IMR-90 (cell line): ENCODE measurements around the gene ASTN2. TPM values are rescaled to one million over a fixed set of nuclear protein-coding genes. Genes with fewer than 3 reads are reported as not detected.

Experiments used
- ATAC-seq: fragments of 200-7000 bp; cut with Tn5 transposase; 2 replicates; pipeline ENCODE4 v1.9.1; 2020; ENCODE audit warnings: low read depth, mild to moderate bottlenecking, moderate library complexity
- BruUV-seq: library from RNA; stranded (reverse); fragments of 400-500 nt; replicated peaks from 2 replicates; lab custom pipeline; 2021; lab: Mats Ljungman, UMichigan
- CTCF ChIA-PET: fragments of 300-600 bp; formaldehyde crosslinking; extraction: SDS; loops from one replicate; lab custom pipeline; 2021; ENCODE audit warnings: antibody characterized with exemption; lab: Yijun Ruan, JAX
- POLR2A ChIA-PET: fragments of 300-600 bp; sonication (Branson Sonifier 250); formaldehyde crosslinking; loops from one replicate; lab custom pipeline; 2022; ENCODE audit warnings: antibody characterized with exemption; ENCODE audit not compliant: unreplicated experiment; lab: Charles Lee
- DNase-seq: peaks from one replicate; pipeline ENCODE4 v3.0.0; 2013
- H2AFZ ChIP-seq: replicated peaks from 2 replicates; pipeline ENCODE3; 2013; ENCODE audit warnings: low read length, mild to moderate bottlenecking; ENCODE audit not compliant: poor library complexity
- H2AK5ac ChIP-seq: 2 replicates; pipeline ENCODE4 v1.6.1; 2013; ENCODE audit warnings: low read depth, low read length, inconsistent platforms
- H2AK9ac ChIP-seq: replicated peaks from 2 replicates; pipeline ENCODE3; 2013; ENCODE audit warnings: mild to moderate bottlenecking, low read depth, low read length, moderate library complexity; ENCODE audit not compliant: poor library complexity
- H2BK120ac ChIP-seq: 2 replicates; pipeline ENCODE4 v1.6.1; 2013; ENCODE audit warnings: low read depth, low read length, inconsistent platforms
- H2BK15ac ChIP-seq: 3 replicates; pipeline ENCODE4 v1.6.1; 2013; ENCODE audit warnings: low read depth, low read length, inconsistent platforms
- H2BK20ac ChIP-seq: 2 replicates; pipeline ENCODE4 v1.6.1; 2013; ENCODE audit warnings: low read depth, mild to moderate bottlenecking, inconsistent platforms, low read length, moderate library complexity
- H2BK5ac ChIP-seq: 2 replicates; pipeline ENCODE4 v1.6.1; 2013; ENCODE audit warnings: mild to moderate bottlenecking, low read depth, low read length, inconsistent platforms; ENCODE audit not compliant: poor library complexity, severe bottlenecking
- H3K14ac ChIP-seq: replicated peaks from 2 replicates; pipeline ENCODE4 v1.6.1; 2013; ENCODE audit warnings: low read depth, low read length, inconsistent platforms
- H3K18ac ChIP-seq: 2 replicates; pipeline ENCODE4 v1.6.1; 2013; ENCODE audit warnings: low read depth, low read length, control low read depth
- H3K23ac ChIP-seq: 2 replicates; pipeline ENCODE4 v1.6.1; 2013; ENCODE audit warnings: low read depth, low read length, inconsistent platforms
- H3K27ac ChIP-seq: 2 replicates; pipeline ENCODE4 v1.5.1; 2013; ENCODE audit warnings: mild to moderate bottlenecking, control low read depth, low read length; ENCODE audit not compliant: insufficient read depth
- H3K27me3 ChIP-seq: 2 replicates; pipeline ENCODE4 v1.6.1; 2013; ENCODE audit warnings: low read length; ENCODE audit not compliant: control insufficient read depth, insufficient read depth
- H3K36me3 ChIP-seq: 2 replicates; pipeline ENCODE4 v1.6.1; 2013; ENCODE audit warnings: low read length, mixed read lengths; ENCODE audit not compliant: control insufficient read depth, insufficient read depth
- H3K4ac ChIP-seq: 2 replicates; pipeline ENCODE4 v1.6.1; 2013; ENCODE audit warnings: low read depth, low read length, inconsistent platforms
- H3K4me1 ChIP-seq: 2 replicates; pipeline ENCODE4 v1.6.1; 2013; ENCODE audit warnings: low read length, mixed read lengths; ENCODE audit not compliant: control insufficient read depth, insufficient read depth
- H3K4me2 ChIP-seq: 2 replicates; pipeline ENCODE4 v1.6.1; 2013; ENCODE audit warnings: low read depth, mild to moderate bottlenecking, control low read depth, low read length, moderate library complexity
- H3K4me3 ChIP-seq: 2 replicates; pipeline ENCODE4 v1.5.1; 2013; ENCODE audit warnings: low read depth, mild to moderate bottlenecking, control low read depth, low read length, moderate library complexity; ENCODE audit not compliant: insufficient read depth
- H3K56ac ChIP-seq: 2 replicates; pipeline ENCODE4 v1.6.1; 2013; ENCODE audit warnings: low read length, inconsistent platforms; ENCODE audit not compliant: insufficient read depth; ENCODE audit errors: extremely low read depth
- H3K79me1 ChIP-seq, 2 experiments: 2 replicates each; pipeline ENCODE4 v1.6.1; 2013; ENCODE audit warnings: low read length in 2 of 2, inconsistent platforms in 1 of 2, low read depth in 1 of 2
- H3K9ac ChIP-seq: 2 replicates; pipeline ENCODE4 v1.6.1; 2013; ENCODE audit warnings: low read depth, low read length, control low read depth
- H3K9me1 ChIP-seq: 2 replicates; pipeline ENCODE4 v1.6.1; 2013; ENCODE audit warnings: low read length, inconsistent platforms; ENCODE audit not compliant: insufficient read depth
- H3K9me3 ChIP-seq: 2 replicates; pipeline ENCODE4 v1.6.1; 2013; ENCODE audit warnings: low read length; ENCODE audit not compliant: control insufficient read depth, insufficient read depth
- H4K20me1 ChIP-seq: 2 replicates; pipeline ENCODE4 v1.6.1; 2013; ENCODE audit warnings: low read length, inconsistent platforms; ENCODE audit not compliant: insufficient read depth
- H4K5ac ChIP-seq: 2 replicates; pipeline ENCODE4 v1.6.1; 2013; ENCODE audit warnings: mild to moderate bottlenecking, low read depth, low read length, control low read depth
- H4K8ac ChIP-seq, 2 experiments: 2 replicates each; pipeline ENCODE4 v1.6.1; 2013; ENCODE audit warnings: low read depth in 2 of 2, low read length in 2 of 2, control low read depth in 1 of 2, inconsistent platforms in 1 of 2
- H4K91ac ChIP-seq: 2 replicates; pipeline ENCODE4 v1.6.1; 2013; ENCODE audit warnings: low read depth, low read length, inconsistent platforms; ENCODE audit not compliant: insufficient read depth
- BHLHE40 ChIP-seq: fragments of 150-350 bp; IDR thresholded peaks from 2 replicates; pipeline ENCODE4 v1.6.1; 2016; ENCODE audit warnings: mild to moderate bottlenecking, low read depth, low read length
- CEBPB ChIP-seq: IDR thresholded peaks from 2 replicates; pipeline ENCODE4 v1.6.1; 2012; ENCODE audit warnings: low read depth, low read length, improper control_type of control experiment
- CHD1 ChIP-seq: IDR thresholded peaks from 2 replicates; pipeline ENCODE4 v1.6.1; 2012; ENCODE audit warnings: low read depth, low read length, improper control_type of control experiment
- CTCF ChIP-seq: conservative IDR thresholded peaks from 2 replicates; pipeline ENCODE4 v1.5.1; 2012; ENCODE audit warnings: mild to moderate bottlenecking, low read depth, low read length, improper control_type of control experiment
- ELK1 ChIP-seq: fragments of 150-350 bp; IDR thresholded peaks from 2 replicates; pipeline ENCODE4 v1.6.1; 2016; ENCODE audit warnings: low read depth, mild to moderate bottlenecking, low read length, moderate library complexity, borderline replicate concordance
- FOS ChIP-seq: fragments of 150-350 bp; IDR thresholded peaks from 2 replicates; pipeline ENCODE4 v1.6.1; 2016; ENCODE audit warnings: low read depth, low read length
- MAFK ChIP-seq: IDR thresholded peaks from 2 replicates; pipeline ENCODE4 v1.6.1; 2012; ENCODE audit warnings: low read depth, low read length, improper control_type of control experiment
- MAZ ChIP-seq: IDR thresholded peaks from 2 replicates; pipeline ENCODE4 v1.6.1; 2012; ENCODE audit warnings: low read depth, mild to moderate bottlenecking, low read length, improper control_type of control experiment, moderate library complexity, borderline replicate concordance
- MXI1 ChIP-seq: IDR thresholded peaks from 2 replicates; pipeline ENCODE4 v1.6.1; 2012; ENCODE audit warnings: low read depth, mild to moderate bottlenecking, low read length, moderate library complexity, borderline replicate concordance
- NFE2L2 ChIP-seq: fragments of 150-350 bp; IDR thresholded peaks from 2 replicates; pipeline ENCODE4 v1.6.1; 2016; ENCODE audit warnings: low read depth, mild to moderate bottlenecking, low read length
- POLR2A ChIP-seq: IDR thresholded peaks from 2 replicates; pipeline ENCODE4 v1.6.1; 2012; ENCODE audit warnings: mild to moderate bottlenecking, low read depth, low read length
- RAD21 ChIP-seq: IDR thresholded peaks from 2 replicates; pipeline ENCODE4 v1.6.1; 2012; ENCODE audit warnings: low read length, improper control_type of control experiment
- RCOR1 ChIP-seq: IDR thresholded peaks from 2 replicates; pipeline ENCODE4 v1.6.1; 2012; ENCODE audit warnings: mild to moderate bottlenecking, low read length, improper control_type of control experiment; ENCODE audit not compliant: insufficient replicate concordance
- RFX5 ChIP-seq: IDR thresholded peaks from 2 replicates; pipeline ENCODE4 v1.8.0; 2012; ENCODE audit warnings: low read depth, mild to moderate bottlenecking, low read length, moderate library complexity
- SMC3 ChIP-seq: fragments of 150-350 bp; IDR thresholded peaks from 2 replicates; pipeline ENCODE4 v1.6.1; 2016; ENCODE audit warnings: low read depth, mild to moderate bottlenecking, antibody characterized with exemption, low read length, moderate library complexity
- USF2 ChIP-seq: fragments of 150-350 bp; IDR thresholded peaks from 2 replicates; pipeline ENCODE4 v1.6.1; 2017; ENCODE audit warnings: mild to moderate bottlenecking, antibody characterized with exemption, low read length, low read depth
- WGBS, 2 experiments: methylation state at CpG; one replicate each; pipeline versions ENCODE4 v1.1.5 to v1.1.7; 2013; ENCODE audit warnings: missing lambda C conversion rate in 2 of 2; ENCODE audit not compliant: insufficient read length in 1 of 2; ENCODE audit errors: extremely low coverage in 2 of 2; 5-methylcytosine and 5-hydroxymethylcytosine counted together
- dilution Hi-C: fragments of 300-500 bp; cut with HindIII; formaldehyde crosslinking; loops from one replicate; pipeline ENCODE4 v1.14.3; 2018; ENCODE audit warnings: low sequenced_read_pairs; ENCODE audit not compliant: unreplicated experiment
- in situ Hi-C: fragments of 300-500 bp; cut with MboI; formaldehyde crosslinking; loops from 3 replicates; pipeline ENCODE4 v1.14.3; 2019; ENCODE audit warnings: low sequenced_read_pairs, inconsistent platforms, mixed read lengths
- intact Hi-C: fragments of 100-400 bp; cut with micrococcal nuclease; formaldehyde crosslinking; loops from 2 replicates; pipeline ENCODE4 v1.10.0; 2022
- polyA plus RNA-seq, 3 experiments: library from polyadenylated mRNA; depleted of rRNA; stranded (reverse); fragments of >200 nt; gene quantifications; 2 replicates each; pipeline ENCODE4 v1.2.3, GENCODE V29; 2012; ENCODE audit warnings: low replicate concordance in 1 of 3
- total RNA-seq: library from RNA; depleted of rRNA; stranded (reverse); fragments of >200 nt; gene quantifications from 2 replicates; pipeline ENCODE4 v1.2.3, GENCODE V29; 2012

Gene ASTN2
- total and polyA plus RNA-seq, 2 of the 4 experiments (the other 2 are of a cell fraction) = 3.8 to 6.8 TPM

GRCh38 chr9:117101008-117101407, 313.8 kb downstream of the ASTN2 start:
- no peaks in the 10 kb centered on the region for H3K27me3 ChIP-seq
- no peak overlapping the region for H2AK9ac ChIP-seq
- no peak overlapping the region for H2BK5ac ChIP-seq
- H2BK120ac ChIP-seq = no peak overlapping the region
- H3K4me3 ChIP-seq = no peak overlapping the region
- H3K4ac ChIP-seq = no peak overlapping the region
- no peak overlapping the region for H3K56ac ChIP-seq
- intact Hi-C loops = no loop called here
- H2BK20ac ChIP-seq = no peak overlapping the region
- POLR2A ChIA-PET = no interaction called here
- no peak overlapping the region for H3K27ac ChIP-seq
- in situ Hi-C loops = no loop called here
- no peaks in the 10 kb centered on the region for H3K79me1 ChIP-seq
- H3K4me1 ChIP-seq = 0 out of 2 replicates have a peak, but pooled peaks cover 1% of the 10 kb centered on the region
- H3K23ac ChIP-seq = no peak overlapping the region
- CTCF ChIA-PET = no interaction called here
- DNase-seq (no peak), ATAC-seq (no peak)
- no peak overlapping the region for H2AK5ac ChIP-seq
- no peak overlapping the region for H4K8ac ChIP-seq
- H3K36me3 ChIP-seq = no peaks in the 10 kb centered on the region
- dilution Hi-C loops = no loop called here
- no peak overlapping the region for H2BK15ac ChIP-seq
- no peaks in the 10 kb centered on the region for H4K20me1 ChIP-seq
- no peak overlapping the region for H3K4me2 ChIP-seq
- TF ChIP-seq MAFK (no peak), RAD21 (no peak), CEBPB (no peak), USF2 (no peak), RFX5 (no peak), BHLHE40 (no peak), CTCF (no peak), RCOR1 (no peak), FOS (no peak), ELK1 (no peak), CHD1 (no peak), SMC3 (no peak), MXI1 (no peak), POLR2A (no peak), NFE2L2 (no peak), MAZ (no peak)
- H2AFZ ChIP-seq = no peak overlapping the region
- no TSS peak for BruUV-seq
- H3K14ac ChIP-seq = no peak overlapping the region
- no peak overlapping the region for H4K91ac ChIP-seq
- no CpG with 5 or more reads among the region's 1 CpG for WGBS, 2 experiments
- H3K18ac ChIP-seq = no peak overlapping the region
- no peaks in the 10 kb centered on the region for H3K9me1 ChIP-seq
- H3K9me3 ChIP-seq = peaks cover 2% of the 10 kb centered on the region
- H3K9ac ChIP-seq = no peak overlapping the region
- H4K5ac ChIP-seq = no peak overlapping the region
